ENCODE data around the gene SPO11.

SPO11 gene, protein sequence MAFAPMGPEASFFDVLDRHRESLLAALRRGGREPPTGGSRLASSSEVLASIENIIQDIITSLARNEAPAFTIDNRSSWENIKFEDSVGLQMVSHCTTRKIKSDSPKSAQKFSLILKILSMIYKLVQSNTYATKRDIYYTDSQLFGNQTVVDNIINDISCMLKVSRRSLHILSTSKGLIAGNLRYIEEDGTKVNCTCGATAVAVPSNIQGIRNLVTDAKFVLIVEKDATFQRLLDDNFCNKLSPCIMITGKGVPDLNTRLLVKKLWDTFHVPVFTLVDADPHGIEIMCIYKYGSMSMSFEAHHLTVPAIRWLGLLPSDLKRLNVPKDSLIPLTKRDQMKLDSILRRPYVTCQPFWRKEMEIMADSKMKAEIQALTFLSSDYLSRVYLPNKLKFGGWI

DNA sequence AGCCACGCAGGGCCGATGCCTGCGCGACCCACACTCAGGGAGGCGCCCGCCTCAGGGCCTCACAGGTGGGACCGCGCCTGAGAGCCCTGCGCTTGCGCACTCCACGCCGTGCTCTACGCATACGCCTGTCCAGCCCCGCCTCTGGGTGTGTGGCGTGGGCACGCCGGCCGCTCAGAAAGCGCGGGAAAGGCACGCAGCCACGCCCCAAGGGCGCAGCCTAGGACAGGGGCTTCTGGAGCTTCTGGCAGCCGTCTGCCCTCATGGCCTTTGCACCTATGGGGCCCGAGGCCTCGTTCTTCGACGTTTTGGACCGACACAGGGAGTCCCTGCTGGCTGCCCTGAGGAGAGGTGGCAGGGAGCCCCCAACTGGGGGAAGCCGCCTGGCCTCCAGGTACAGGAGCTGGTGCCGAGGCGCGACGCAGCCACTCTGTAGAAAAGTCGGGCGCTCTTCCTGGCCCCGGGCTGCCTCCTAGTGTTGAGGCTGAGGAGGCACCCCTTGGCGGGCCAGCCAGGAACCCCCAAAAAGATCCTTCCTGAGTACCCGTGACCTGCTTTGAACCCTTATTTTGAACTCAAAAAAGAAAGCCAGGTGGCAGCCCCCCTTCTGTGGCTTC lies at the start of gene SPO11:
SPO11 (plus strand) TSS at position 196 of the 614 bp plus-strand sequence; CDS start at position 261, 65 bp downstream.
- DNase-seq = no peak

DNA sequence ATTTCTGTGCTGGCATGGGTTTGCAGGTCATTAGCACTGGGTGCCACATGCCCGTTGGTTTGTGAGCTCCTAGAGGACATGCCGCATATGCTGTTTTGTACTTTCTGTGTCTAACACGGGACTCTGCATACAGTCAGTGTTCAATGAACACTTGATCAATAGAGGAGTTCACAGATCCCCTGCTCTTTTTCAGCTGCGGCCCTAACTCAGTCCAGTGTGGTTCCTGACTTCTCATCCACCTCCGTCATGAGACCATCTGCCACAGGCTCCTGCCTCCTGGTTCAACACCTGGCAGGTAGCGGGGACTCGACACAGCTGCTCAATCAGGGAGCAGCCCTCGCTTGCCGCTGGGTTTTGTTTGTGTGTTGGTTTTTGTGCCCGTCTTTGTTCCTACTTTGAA lies 49.4 kb upstream of the SPO11 start:
- DNase-seq = no peak

DNA sequence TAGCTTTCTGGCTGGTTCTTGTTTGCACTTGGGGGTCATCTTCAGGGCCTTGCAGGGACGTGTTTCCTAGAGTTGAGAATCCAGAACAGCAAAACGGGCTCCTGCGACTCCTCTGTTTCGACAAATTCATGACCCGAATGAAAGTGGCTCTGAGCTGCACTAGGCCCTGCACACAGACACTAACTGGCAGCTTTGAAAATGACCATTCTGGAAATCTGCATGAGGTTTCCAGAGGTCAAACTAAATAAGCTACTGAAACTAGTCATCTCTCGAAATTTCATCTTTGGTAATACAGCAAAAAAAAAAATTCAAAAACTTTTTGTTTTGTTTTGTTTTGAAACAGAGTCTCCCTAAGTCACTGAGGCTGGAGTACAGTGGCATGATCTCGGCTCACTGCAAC lies 47.7 kb upstream of the SPO11 start:
- no peak for DNase-seq

DNA sequence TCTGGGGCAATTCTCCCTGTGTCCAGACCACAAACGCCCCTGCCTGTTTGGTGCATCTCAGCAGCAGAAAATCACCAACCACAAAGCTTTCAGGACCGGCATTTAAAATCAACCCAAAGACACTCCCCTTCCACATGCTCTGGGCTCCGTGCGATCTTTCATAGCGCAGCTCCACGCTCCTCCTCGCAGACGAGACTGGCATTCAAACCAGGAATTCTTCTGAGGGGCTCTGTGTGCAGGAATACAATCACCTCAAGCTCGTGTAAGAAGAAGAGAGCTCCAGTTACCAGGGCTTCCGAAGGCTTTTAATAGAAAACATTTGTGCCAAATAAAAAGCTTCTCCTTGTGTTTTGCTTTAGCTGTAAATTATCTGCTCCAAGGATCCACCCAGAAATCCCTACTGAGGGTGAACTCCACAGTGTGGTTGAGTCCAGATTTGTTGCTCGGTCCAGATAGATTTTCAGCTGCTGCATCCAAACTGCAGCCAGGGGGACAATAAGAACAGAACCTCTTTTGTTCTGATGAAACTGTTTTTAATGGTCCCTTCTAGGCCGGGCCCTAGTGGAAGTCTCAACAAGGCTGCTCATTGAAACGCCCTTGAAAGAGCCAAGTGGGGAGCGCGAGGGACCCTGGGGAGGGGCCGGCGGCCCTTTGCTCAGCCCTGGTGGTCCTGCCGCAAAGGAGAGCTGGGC lies 46.8 kb upstream of the SPO11 start:
- DNase-seq = no peak

DNA sequence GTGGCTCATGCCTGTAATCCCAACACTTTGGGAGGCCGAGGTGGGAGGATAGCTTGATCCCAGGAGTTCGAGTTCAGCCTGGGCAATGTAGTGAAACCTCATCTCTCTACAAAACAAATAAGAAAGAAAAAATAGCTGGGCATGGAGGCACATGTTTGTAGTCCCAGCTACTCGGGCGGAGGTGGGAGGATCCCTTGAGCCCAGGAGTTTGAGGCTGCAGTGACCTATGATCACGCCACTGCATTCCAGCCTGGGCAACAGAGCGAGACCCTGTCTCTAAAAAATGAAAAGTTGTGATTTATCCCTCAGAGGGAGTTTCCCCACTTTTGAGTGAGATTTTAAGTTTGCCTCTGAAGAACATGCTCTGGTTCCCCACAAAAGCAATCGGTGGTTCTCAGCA lies 45.7 kb upstream of the SPO11 start:
- no peak for DNase-seq

DNA sequence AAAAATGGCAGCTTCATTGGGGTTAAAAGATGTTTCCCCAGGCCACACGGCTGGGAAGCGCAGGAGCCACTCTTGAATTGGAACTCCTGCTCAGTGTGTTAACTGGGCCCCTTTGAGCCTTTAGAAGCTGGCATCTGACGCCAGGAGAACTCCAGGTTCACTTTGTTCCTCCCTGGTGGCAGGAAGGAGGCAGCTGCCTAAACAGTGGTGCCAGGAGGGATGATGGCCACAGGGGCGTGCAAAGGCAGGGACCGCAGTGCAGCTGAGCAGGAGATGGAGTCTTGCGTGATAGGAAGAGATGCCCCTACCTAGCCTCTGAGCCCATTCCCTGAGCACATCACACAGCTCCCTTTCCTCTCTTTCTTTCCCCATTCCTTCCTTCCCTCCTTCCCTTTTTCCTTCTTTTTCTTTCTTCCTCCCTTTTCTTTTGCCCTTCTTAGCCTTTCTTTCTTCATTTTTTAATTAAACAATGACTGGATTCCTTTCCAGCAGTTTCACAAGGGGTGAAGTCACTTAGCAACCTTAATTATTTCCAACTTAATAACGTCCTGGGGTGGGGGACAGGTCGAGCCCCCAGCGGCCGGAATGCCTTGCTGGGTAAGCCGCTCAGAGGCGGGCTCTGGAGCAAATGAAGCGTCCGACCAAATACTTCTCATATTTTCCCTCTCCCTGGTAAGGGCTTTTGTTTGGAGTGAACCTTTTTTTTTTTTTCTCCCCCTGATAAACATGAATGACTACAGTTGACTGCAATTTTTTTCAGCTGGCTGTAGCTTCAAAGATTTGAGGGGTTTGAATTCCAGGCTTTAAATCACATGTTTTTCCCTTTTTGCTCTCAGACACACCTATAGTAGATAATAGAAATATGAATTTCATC lies 42.4 kb upstream of the SPO11 start:
- no peak for DNase-seq

DNA sequence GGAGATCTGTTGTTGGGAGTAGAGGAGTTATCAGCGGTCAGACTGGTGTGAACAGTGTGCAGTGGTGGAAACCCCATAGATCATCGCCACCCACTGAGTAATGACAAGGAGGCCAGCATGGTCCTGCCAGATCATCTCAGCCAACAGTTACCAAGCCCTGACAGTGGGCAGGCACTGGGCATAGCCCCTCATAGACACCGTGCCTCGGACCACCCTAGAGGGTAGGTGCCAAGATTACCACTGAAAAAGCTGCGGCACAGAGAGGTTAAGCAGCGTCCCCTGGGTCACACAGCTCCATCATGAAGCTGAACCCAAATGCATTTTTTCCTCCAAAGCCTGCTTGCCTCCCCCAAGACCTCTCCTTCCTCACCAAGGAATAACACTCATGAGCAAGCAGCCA lies 41.7 kb upstream of the SPO11 start:
- no peak for DNase-seq

DNA sequence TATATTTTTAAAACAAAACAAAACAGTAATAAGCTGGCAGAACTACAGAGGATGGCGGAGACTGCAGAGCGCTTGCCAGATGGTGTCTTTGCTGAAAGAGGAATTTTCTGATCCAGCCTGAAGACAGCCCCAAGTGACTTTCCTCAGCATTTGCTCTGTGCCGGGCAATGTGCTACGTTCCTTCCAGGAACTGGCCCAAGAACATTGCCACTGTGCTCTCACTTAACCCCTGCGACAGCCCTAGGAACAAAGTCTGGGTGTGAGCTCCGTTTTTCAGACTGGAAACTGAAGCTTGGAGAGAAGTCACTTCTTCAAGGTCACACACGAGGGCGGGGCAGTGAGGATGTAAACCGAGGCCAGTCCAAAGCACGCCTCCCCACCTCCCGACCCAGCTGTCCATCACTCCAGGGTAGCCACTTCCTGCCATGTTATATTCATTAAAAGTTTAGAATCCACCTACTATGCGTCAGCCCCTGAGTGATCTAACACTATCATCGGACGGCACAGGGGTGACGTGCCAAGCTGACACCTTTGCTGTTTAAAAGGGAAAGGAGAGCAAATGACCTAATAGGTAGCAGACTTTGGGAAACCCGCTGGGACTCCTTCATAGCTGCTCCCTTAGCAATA lies 40.8 kb upstream of the SPO11 start:
- no peak for DNase-seq

DNA sequence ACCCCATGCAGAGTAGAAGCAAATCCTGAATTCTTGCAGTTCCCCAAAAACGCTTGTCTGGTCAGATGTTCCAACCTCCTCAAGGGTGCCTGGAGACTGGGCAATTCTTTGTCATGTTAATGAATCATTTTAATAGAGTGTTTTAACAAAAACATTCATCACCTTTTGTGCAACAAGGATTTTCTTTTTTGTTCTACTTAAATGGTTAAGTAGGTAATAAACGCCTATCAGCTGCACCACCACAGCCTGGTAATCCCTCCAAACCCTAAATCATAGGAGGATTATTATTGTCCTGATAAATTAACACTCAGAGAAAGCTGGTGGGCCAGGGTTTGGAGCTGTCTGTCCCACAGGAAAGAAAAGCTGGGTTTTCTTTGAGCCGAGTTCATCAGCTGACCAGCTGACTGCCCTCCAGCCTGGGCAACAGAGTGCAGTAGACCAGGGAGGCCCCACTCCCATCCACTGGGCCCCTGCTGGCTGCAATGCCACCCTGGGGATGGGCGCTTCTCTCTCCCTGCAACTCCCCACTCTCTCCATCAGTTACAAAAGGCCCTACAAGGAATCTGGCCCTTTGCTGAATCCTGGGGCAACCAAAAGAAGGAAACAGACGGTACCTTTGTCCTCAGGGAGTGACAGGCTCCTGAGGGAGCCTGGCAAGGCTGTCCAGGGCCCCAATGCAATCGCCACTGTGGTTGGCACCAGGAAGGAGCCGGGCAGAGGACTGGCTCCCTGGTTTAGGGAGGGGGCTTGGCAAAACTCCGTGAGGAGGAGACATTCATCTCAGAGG lies 40.0 kb upstream of the SPO11 start:
- no peak for DNase-seq

DNA sequence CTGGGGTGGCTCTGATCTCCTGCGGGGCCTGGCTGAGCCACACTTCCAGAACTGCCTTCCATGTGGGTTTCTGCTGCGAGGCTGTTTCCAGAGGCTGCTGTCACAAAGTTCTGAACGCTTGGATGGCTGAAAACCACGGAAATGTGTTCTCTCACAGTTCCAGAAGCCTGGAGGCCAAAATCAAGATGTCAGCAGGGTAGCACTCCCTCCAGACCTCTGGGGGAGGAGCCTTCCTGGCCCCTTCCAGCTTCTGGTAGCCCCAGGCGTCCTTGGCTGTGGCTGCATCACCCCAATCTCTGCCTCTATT lies 39.5 kb upstream of the SPO11 start:
- no peak for DNase-seq

DNA sequence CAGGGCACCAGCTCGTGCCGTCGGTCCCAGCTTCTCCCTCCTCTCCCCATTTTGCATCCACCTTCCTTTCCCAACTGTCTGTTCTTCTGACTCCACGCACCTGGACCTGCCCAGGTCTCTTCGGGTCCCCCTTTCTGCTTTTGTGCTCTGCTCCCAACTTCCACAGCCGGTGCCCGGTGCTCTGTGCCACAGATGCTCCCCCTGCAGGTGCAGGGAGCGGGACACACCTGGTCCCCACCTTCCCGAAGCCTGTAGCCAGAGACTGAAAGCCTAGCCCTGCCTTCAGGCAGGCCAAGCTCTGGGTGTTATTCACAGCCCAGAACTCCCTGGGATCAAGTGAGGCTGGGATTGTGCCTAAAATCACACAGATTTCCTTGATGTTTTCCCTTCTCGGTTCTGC lies 38.6 kb upstream of the SPO11 start:
- no peak for DNase-seq

DNA sequence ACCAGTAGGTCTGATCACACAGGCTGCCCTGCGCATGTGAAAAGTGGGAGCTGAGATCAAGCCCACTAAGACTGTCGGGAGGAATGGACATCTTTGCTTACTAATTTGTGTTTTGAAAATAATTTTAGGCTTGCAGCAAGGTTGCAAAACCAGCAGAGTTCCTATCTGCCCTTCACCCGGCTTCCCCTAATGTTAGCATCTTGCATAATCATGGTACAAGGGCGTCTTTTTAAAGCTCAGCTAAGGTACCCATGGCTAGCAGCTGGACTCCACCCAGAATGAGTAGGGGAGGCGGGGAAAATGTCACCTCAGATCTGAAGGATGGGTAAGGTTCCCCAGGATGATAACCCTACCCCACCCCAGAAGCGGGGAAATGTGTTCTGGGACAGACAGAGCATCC lies 37.9 kb upstream of the SPO11 start:
- no peak for DNase-seq

DNA sequence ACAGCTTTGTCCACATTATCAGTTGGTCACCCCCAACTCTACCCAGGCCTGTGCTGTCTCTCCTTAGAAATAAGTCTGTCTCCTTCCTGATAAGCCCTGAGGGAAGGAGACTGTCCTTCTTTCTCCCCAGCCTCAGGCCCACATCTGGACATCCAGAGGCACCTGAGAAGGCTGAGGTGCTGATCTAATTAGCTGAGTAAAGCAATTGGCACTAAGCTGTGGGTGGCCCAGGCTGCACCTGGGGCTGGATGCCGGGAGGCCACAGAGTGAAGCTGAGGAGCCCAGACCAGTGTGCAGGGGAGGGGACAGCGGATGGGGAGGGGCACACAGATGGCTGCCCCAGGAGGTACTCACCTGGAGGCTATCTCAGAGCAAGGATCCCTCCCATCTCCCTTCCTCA lies 37.0 kb upstream of the SPO11 start:
- DNase-seq = no peak

DNA sequence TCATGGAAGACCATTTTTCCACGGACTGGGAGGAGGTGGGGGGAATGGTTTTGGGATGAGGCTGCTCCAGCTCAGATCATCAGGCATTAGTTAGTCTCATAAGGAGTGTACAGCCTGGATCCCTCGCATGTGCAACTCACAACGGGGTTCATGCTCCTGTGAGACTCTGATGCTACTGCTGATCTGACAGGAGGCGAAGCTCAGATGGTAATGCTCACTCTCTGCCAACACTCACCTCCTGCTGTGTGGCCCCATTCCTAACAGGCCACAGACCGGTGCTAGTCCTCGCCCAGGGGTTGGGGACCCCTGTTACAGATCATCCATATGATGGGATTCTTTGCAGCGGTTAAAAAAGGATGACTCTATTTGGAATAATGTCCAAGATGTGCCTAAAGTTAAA lies 35.6 kb upstream of the SPO11 start:
- no peak for DNase-seq

DNA sequence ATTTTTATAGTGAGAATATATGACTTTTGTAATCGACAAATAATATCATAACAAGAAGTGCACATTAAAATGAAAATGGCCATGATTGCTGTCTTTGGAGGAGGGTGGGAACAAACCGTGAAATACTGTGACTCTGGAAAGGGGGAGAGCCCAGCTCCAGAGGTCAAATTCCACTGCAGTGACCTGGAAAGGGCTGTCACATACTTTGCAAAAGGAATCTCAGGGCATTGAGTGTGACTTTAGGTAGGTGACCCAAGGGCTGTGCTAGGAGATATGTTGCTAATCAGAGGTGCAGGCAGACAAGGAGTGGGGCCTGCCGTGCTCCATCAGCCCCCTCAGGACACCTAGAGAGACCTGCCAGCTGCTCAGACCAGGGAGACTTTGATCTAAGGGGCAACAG lies 35.1 kb upstream of the SPO11 start:
- DNase-seq = no peak

DNA sequence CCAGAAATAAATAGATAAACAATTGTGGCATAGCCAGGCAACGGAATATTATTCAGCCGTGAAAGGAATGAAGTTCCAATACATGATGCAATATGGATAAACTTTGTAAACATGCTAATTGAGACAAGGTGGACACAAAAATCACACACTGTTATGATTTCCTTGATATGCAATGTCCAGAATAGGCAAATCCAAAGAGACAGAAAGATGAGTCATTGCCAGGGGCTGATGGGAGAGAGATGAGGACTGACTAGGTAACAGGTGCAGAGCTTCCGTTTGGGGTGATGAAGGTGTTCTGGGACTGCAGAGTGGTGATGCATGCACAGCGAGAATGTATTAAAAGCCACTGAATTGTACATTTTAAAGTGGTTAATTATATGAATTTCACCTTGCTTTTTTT lies 31.1 kb upstream of the SPO11 start:
- DNase-seq = no peak

DNA sequence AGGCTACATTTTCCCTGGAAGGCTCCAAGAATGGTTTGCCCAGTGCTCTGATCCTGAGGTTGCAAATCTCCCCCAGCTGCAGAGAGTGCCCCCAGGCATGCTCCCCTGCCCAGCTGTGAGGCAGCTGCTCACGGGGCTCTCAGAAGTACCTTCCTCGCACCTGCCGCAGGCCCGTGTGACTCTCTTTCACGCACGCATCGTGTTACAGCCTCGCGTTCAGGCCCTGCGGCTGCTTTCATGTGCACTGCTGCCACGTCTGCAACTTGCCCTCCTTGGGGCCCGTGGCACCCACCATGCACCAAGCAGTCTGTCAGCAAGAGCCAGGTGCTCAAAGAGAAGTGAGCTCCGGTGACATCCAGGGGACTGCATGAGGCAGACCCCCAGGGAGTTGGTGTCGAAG lies 28.6 kb upstream of the SPO11 start:
- DNase-seq = no peak

DNA sequence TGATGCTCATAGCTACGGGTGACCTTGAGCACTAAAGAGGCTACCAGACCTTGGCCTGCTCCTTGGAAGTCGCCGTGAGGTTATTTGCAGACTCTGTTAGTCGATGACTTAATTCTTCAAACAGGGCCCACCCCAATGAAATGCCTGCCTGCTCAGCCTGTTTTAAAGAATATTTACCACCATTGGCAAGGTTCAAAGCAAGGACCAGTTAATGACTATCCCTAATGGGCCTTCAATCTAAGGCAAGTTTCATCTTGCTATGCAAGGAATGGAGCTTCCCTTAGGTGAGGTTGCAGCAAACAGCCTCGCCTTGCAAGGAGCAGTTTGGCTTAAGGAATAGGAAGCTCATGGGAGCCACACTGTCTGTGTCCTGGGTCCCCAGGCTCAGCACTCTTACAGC lies 22.9 kb upstream of the SPO11 start:
- DNase-seq = no peak

DNA sequence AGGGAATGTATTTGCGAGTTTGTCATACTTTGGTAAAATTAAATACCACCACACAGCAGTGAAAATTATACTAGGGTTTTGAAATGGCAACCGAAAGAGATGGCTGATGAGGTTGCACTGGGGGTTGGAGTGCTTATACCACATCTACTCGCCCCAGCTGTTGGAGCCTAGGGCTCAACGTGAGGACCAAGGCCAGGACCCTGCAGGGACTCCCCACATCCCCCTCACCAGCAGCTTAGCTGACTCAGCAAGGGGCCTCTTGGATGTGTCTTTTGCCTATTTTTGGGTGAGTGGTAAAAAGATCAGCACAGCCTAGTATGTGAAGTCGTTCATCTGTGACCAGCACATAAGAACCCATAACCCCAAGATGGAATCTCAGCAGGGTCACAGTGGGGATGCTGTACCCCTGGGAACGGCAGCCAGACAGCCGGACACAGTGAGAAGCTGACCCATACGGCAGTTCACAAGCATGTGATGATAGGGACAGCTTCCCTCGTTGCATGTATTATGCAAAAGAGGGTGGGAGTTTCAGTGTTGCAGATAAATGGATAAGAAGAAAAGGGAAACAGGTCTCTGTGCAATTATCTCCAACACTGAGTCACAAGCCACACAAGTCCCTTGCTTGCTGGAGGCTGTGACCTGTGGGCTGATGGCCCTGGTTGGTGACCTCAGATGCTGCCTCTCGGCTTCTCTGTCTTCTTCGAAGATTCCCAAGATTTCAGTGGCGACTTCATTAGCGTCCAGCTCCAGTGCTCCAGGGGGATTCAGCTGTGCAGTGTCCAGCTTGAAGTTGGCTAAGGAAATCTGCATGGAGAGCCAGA lies 20.9 kb upstream of the SPO11 start:
- peak; percentile 33 for DNase-seq

DNA sequence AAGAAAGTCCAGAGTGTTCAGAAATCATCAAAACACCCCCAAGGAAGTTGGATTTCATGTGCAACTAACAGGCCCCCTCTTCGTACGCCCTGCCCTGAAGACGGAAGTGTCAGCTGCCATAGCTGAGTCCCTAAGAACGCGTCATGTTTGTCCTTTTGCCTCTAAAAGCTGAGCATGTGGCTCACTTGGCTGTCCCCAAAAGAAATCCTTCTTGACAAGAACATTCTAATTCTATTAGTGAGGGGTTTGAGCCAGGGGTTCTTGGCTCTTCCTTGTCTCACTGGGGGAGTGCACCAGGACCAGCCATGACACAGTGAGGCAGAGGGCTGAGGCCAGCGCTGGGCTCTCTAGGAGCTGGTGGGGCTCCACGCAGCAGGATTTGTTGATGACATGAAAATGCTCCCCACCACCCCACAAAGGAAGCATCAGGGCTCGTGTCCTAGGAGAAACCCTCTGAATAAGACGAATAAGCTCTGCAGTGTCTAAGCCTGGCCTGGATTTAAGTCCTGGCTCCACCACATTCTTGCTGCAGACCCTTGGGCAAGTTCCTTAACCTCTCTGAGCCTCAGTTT lies 20.0 kb upstream of the SPO11 start:
- no peak for DNase-seq

All from inflammatory macrophage treated with lipopolysaccharide for 4 hours (primary cell).